ENCODE measurements around the gene TEX30. TPM values are rescaled to one million over a fixed set of nuclear protein-coding genes. Genes with fewer than 3 reads are reported as not detected.

TEX30 gene
- 15.4 and 16.1 TPM in 2 replicates for total RNA-seq (2014; rRNA removed; shearing (Covaris generic))

DNA sequence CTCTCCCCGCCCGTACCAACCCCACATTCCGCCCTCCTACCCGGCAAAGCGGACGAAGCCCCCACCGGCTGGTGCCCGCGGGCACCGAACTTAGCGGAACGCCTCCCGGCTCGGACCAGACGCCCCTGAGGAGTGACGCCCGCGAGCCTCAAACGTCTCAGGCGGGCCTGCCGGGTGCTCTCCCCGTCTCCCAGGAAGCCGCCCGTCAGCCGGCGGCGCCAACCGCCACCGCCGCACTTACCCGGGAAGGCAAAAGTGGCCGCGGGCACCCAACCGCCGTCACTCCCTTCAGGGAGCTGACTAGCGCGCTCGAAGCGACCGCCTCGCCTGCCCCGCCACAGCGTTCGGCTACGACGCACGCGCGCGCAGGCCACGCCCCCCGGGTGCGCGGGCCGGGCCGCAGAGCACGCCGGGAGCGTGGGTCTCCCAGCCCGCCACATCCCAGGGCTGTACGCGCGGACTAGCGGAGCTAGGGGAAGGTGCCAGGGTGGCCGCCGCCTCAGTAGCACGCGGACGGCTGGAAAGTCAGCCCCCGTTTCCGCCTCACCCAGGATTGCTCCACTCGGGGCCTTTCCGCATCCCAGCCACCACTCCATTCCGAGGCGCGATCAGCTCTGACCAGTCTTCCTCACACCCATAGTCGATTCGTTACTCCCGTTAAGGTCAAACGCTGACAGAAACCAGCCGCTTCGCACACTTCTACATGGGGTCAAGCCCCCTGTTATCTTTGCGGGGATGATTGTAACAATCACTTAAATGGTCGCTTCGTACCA, at the start of gene TEX30:
Gene TEX30 (minus strand): TSS at position 346 of the 773 bp plus-strand sequence. CDS start 3,760 bp downstream, outside the sequence.
- peak; percentile 84 for DNase-seq
- peak within 1 kb of the TSS; percentile 80 for H3K4me3 ChIP-seq (ENCODE audit: insufficient read depth, low read depth, low read length)
- H3K27me3 ChIP-seq (ENCODE audit: control insufficient read depth, insufficient read depth, low read length) = peaks cover 11% of the 10 kb centered on the region; the same call in 1 of the 2 replicates

DNA sequence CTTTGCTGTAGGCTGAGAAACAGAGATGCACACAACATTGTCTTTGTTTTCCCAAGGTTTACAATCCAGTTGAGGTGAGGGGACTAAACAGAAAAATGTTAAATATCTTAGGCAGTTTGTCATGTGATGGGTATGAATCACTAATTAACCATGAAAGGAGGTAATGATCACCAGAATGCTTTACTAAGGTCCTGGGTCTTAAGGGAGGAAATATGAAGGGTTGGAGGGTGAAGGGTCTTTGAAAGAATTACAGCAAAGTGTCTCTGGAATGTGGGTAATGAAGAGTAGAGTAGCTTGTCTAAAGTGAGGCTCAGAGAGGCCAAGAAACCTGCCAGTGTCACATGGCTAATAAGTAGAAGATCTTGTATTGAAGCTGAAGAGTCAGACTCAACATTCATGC, 44.3 kb upstream of the TEX30 start:
- DNase-seq = no peak
- no peaks in the 10 kb centered on the region; the same call in 1 of the 2 replicates for H3K36me3 ChIP-seq (replicated peaks; ENCODE audit: control insufficient read depth, insufficient read depth, low read length)
- H3K4me3 ChIP-seq (ENCODE audit: insufficient read depth, low read depth, low read length) = no peak overlapping the region
- no peaks in the 10 kb centered on the region for H3K27me3 ChIP-seq (ENCODE audit: control insufficient read depth, insufficient read depth, low read length)

More for the DNA sequence above, at the start of gene TEX30:
- H3K36me3 ChIP-seq (replicated peaks; ENCODE audit: control insufficient read depth, insufficient read depth, low read length) = no peaks in the 10 kb centered on the region

DNA sequence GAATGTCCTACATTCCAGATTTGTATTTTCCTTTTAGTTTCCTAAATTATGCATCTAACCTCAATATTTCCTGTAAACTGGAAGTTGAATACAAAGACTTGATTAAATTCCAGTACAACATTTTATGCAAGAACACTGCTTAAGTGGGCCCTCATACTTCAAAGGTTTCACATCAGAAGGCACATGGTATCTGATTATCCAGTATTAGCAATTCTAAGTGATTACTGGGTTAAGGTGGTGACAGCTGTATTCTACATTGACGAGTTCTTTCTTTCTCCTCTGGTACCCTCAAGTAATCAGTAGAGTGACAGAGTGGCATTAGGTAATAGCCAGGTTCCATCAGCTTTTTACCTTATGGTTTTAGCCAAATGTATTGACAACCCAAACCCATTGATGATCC, 43.7 kb upstream of the TEX30 start:
- Histone ChIP-seq H3K4me3 (ENCODE audit: insufficient read depth, low read depth, low read length) (no peak overlapping the region), H3K36me3 (replicated peaks; ENCODE audit: control insufficient read depth, insufficient read depth, low read length) (no peaks in the 10 kb centered on the region; the same call in 1 of the 2 replicates), H3K27me3 (ENCODE audit: control insufficient read depth, insufficient read depth, low read length) (no peaks in the 10 kb centered on the region)
- DNase-seq = no peak

- H3K36me3 ChIP-seq (replicated peaks; ENCODE audit: control insufficient read depth, insufficient read depth, low read length) = no peaks in the 10 kb centered on the region; the same call in 1 of the 2 replicates
- H3K27me3 ChIP-seq (ENCODE audit: control insufficient read depth, insufficient read depth, low read length) = no peaks in the 10 kb centered on the region
- DNase-seq = no peak
- H3K4me3 ChIP-seq (ENCODE audit: insufficient read depth, low read depth, low read length) = no peak overlapping the region
These were observed 43.1 kb upstream of the TEX30 start for GRCh38 chr13:102816708-102817107.

- DNase-seq = no peak
- no peaks in the 10 kb centered on the region; the same call in 1 of the 2 replicates for H3K36me3 ChIP-seq (replicated peaks; ENCODE audit: control insufficient read depth, insufficient read depth, low read length)
- no peaks in the 10 kb centered on the region for H3K27me3 ChIP-seq (ENCODE audit: control insufficient read depth, insufficient read depth, low read length)
- no peak overlapping the region for H3K4me3 ChIP-seq (ENCODE audit: insufficient read depth, low read depth, low read length)
These were observed 42.2 kb upstream of the TEX30 start for GRCh38 chr13:102815788-102816187.

DNA sequence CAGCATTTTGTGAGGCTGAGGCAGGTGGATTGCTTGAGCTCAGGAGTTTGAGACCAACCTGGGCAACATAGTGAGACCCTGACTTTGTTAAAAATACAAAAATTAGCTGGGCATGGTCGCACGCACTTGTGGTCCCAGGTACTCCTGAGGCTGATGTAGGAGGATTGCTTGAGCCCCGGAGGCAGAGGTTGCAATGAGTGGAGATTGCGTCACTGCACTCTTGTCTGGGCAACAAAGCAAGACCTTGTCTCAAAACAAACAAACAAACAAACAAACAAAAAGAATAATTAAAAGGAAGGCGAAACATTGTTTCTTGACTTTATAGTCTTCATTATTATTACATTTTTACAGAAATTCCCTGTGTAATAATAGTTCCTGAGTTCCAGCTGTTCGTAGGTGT, 41.2 kb upstream of the TEX30 start:
- Histone ChIP-seq H3K4me3 (ENCODE audit: insufficient read depth, low read depth, low read length) (no peak overlapping the region), H3K36me3 (replicated peaks; ENCODE audit: control insufficient read depth, insufficient read depth, low read length) (no peaks in the 10 kb centered on the region; the same call in 1 of the 2 replicates), H3K27me3 (ENCODE audit: control insufficient read depth, insufficient read depth, low read length) (no peaks in the 10 kb centered on the region)
- no peak for DNase-seq

DNA sequence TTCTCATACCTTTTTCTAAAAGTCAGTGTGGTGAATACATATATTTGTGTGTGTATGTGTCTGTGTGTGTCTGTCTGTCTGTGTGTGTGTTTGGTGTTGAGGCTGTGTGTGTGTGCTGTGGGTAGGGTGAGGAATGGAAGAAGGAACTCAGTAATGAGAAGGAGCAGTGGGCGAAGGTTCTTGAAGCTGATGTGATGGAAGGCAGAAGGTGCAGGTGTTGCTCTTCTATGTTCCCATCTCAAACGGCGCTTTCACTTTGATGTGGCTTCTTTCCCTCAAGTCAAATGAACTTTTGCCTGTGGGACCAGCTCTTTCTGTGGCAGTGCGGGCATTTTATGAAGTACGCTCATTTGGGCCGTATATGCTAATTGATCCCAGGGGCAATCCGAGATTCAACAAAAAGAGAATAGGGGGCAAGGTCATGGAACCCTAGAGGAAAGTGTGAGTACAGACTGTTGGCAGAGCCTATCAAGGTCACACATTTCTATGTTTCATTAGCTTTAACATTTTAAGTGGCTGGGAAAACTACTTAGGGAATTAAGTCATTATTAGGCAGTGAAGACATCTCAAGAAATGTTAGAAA, 40.5 kb upstream of the TEX30 start:
- DNase-seq = no peak
- Histone ChIP-seq H3K27me3 (ENCODE audit: control insufficient read depth, insufficient read depth, low read length) (no peaks in the 10 kb centered on the region), H3K36me3 (replicated peaks; ENCODE audit: control insufficient read depth, insufficient read depth, low read length) (no peaks in the 10 kb centered on the region; the same call in 1 of the 2 replicates), H3K4me3 (ENCODE audit: insufficient read depth, low read depth, low read length) (no peak overlapping the region)

DNA sequence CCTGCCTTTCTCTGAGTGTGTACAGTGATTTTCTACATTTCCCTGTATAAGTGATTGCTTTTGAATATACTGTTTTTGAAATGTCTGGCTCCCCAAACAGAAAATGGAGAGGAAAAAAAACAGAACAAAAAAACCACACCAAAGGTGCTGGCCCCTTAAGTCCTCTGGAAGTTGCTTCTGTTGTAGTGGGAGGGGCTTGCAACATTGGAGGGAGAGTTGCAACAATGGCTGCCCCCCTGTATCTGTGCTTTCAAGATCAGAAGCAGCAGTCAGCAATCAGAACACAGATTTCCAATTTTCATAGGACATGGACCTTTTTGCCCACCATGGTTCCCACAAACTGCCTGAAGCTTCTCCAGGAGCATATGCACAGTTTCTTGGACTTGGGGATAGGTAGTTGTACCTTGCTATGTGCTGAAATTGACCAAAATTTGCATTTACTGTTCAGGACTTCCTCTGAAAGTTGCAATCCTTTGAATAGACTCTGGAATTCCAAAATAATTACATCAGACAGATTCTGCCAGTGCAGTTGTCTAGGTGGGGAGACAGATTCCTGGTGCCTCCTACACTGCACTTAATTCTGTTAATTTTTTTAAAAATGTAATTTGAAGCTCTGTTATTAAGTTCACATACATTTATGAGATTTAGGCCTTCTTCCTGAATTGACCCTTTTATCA, 39.2 kb upstream of the TEX30 start:
- peak; percentile 57 for DNase-seq
- no peaks in the 10 kb centered on the region for H3K27me3 ChIP-seq (ENCODE audit: control insufficient read depth, insufficient read depth, low read length)
- H3K4me3 ChIP-seq (ENCODE audit: insufficient read depth, low read depth, low read length) = no peak overlapping the region
- no peaks in the 10 kb centered on the region for H3K36me3 ChIP-seq (replicated peaks; ENCODE audit: control insufficient read depth, insufficient read depth, low read length)

DNA sequence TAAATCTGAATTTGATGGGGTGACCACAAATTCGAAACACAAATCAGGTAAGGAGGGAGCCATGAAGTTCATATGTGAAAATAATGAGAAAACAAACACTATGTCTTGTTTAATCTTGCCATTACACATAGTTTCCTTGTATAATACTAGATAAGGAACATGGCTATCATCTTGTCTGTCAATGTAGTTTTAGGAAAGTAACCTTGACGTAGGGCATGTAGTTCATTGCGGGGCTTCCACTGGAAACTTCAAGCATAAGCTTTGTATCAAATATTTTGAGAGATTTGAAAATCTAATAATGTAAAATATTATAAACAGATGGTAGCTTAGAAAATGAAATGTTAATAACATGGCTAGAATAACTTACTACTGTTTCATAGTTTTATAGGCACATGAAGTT, 34.1 kb upstream of the TEX30 start:
- no peak for DNase-seq
- Histone ChIP-seq H3K4me3 (ENCODE audit: insufficient read depth, low read depth, low read length) (no peak overlapping the region), H3K27me3 (ENCODE audit: control insufficient read depth, insufficient read depth, low read length) (no peaks in the 10 kb centered on the region), H3K36me3 (replicated peaks; ENCODE audit: control insufficient read depth, insufficient read depth, low read length) (no peaks in the 10 kb centered on the region)

DNA sequence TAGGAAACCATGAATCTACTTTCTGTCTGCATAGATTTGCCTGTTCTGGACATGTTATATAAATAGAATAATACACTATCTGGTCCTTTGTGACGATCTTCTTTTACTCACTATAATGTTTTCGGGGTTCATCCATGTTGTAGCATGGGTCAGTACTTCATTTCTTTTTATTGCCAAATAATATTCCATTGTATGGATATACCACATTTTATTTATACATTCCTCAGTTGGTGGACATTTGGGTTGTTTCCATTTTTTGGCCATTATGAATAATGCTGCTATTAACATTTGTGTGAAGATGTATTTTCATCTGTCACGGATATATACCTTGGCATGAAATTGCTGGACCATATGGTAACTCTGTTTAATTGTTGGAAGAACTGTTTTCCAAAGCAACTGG, 32.1 kb upstream of the TEX30 start:
- no peak overlapping the region for H3K4me3 ChIP-seq (ENCODE audit: insufficient read depth, low read depth, low read length)
- H3K27me3 ChIP-seq (ENCODE audit: control insufficient read depth, insufficient read depth, low read length) = peaks cover 2% of the 10 kb centered on the region; the same call in 1 of the 2 replicates
- DNase-seq = no peak
- no peaks in the 10 kb centered on the region for H3K36me3 ChIP-seq (replicated peaks; ENCODE audit: control insufficient read depth, insufficient read depth, low read length)

DNA sequence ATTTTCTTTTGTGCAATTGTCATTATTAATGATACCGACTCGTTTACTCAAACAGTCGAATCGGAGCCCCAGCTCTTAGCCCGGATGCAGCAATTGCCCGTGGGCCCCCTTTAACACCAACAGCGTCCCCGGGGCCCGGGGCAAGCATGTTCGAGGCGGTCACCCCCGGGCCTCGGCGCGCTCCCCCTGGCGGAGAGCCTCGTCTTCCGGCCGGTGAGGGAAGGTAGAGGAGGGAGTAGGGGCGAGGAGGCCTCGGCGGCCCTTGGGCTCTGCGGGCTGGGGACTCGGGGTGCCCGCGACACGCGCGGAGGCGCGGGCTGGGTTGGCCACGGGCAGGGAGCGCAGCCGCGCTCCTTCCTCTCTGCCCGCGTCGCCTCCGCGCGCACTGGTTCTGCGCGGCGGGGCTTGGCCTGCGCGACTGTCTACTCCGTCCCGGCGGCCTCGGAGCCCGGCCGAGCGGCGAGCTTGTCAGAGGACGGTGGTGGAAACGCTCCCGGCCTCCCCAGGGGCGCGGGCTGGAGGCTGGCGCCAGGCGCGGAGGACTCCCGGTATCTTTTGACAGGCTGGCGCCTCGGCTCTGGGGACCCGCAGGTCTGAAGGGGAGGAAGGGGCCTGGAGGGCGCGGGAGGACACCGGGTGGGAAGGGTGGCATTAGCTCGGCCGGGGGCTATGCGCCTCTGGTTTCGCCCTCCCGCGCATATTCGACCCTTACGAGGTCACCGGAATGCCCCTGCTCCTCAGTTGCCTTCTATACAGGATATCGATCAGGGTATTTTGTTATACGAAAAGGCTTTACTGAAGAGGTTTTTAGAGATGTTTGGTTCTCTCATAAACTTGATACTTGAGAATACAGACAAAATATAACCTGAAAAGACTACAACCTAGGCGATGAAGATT, 26.8 kb upstream of the TEX30 start:
- peak overlapping the region; percentile 78 for H3K4me3 ChIP-seq (ENCODE audit: insufficient read depth, low read depth, low read length)
- DNase-seq = peak; percentile 93
- H3K36me3 ChIP-seq (replicated peaks; ENCODE audit: control insufficient read depth, insufficient read depth, low read length) = no peaks in the 10 kb centered on the region
- H3K27me3 ChIP-seq (ENCODE audit: control insufficient read depth, insufficient read depth, low read length) = peaks cover 11% of the 10 kb centered on the region

GRCh38 chr13:102799426-102800144, 26.0 kb upstream of the TEX30 start:
- no peaks in the 10 kb centered on the region for H3K36me3 ChIP-seq (replicated peaks; ENCODE audit: control insufficient read depth, insufficient read depth, low read length)
- peak; percentile 72 for DNase-seq

GRCh38 chr13:102798581-102799425, 25.2 kb upstream of the TEX30 start, which contains the start of the genes BIVM and POGLUT2:
Gene BIVM, plus strand, starts transcription at chr13:102799119. Its CDS starts 8,149 bp downstream, at chr13:102807268.
Gene POGLUT2, minus strand, starts transcription at chr13:102798976. Its CDS starts 306 bp downstream, at chr13:102798670.
- Histone ChIP-seq H3K27me3 (ENCODE audit: control insufficient read depth, insufficient read depth, low read length) (peaks cover 11% of the 10 kb centered on the region), H3K4me3 (ENCODE audit: insufficient read depth, low read depth, low read length) (peak within 1 kb of the TSS; percentile 78), H3K36me3 (replicated peaks; ENCODE audit: control insufficient read depth, insufficient read depth, low read length) (no peaks in the 10 kb centered on the region)
- DNase-seq = peak; percentile 96

More at GRCh38 chr13:102799426-102800144, 26.0 kb upstream of the TEX30 start:
- H3K4me3 ChIP-seq (ENCODE audit: insufficient read depth, low read depth, low read length) = peak overlapping the region; percentile 78
- peaks cover 11% of the 10 kb centered on the region for H3K27me3 ChIP-seq (ENCODE audit: control insufficient read depth, insufficient read depth, low read length)

All from H7 (cell line).